HG02763 (cell line): ENCODE measurements around the gene RAB44.
"Not testable (repeated sequence)": the region's sequence is repeated elsewhere in the genome, so short reads cannot be mapped to it uniquely, and the experiment has no call there.

Source experiments
- ATAC-seq: cut with Tn5 transposase; IDR thresholded peaks from one replicate; pipeline ENCODE4 v1.9.1; 2021; ENCODE audit warnings: mild to moderate bottlenecking, moderate library complexity; ENCODE audit not compliant: unreplicated experiment

RAB44 gene

DNA sequence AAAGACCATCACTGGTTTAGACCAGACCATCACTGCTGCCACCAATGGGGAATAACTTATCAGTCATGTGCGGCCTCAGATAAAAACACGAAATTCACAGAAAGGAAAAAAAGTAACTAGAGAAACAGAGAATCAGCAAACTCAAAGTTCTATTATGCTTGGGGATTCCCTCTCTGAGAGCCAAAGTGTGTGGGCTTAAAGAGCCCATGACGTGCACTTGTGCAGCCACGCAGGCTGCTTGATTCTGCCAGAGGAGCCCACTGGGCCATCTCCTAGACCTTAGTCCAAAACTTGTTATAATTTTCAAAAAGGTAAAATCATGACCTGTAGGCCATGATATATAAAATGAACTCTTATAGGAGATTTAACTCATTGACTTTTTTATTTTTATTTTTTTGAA, 15.2 kb downstream of the RAB44 start:
- ATAC-seq = no peak

DNA sequence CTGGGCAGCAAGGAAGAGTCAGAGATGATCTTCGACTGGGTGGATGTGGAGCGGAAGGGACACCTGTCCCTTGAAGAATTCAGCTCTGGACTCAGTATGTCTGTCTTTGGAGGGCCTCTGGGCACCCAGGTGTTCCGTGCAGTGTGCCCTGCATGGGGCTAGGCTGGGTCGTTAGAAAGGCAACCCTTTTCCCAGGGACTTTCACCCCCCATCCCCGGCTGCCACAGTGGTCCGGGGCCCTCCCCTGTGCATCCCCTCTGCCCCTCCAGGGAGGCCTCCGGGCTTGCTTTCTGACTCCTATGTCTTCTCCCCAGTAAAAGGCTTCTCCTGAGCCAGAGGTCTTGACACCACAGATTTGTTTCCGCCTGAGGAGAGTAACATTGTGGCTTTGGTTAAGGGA, 16.2 kb downstream of the RAB44 start:
- no peak for ATAC-seq

DNA sequence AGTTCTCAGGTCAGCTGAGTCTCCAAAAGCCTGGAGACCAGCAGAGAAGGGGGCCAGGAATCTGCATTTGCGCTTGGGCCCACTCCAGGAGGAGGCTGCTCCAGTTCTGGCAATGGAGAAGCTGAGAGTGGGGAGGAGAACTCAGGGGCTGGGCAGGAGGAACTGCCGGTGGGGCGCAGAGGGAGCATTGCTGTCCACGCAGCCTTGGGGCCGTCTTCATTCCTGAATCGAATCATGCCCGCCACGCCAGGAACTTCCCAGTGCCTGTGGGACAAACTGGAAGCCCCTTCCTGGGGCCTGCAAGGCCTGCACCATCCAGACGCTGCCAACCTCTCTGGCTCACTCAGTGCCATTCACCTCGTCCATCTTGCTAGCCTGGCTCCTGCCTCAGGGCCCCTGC, 16.9 kb downstream of the RAB44 start:
- ATAC-seq = no peak

DNA sequence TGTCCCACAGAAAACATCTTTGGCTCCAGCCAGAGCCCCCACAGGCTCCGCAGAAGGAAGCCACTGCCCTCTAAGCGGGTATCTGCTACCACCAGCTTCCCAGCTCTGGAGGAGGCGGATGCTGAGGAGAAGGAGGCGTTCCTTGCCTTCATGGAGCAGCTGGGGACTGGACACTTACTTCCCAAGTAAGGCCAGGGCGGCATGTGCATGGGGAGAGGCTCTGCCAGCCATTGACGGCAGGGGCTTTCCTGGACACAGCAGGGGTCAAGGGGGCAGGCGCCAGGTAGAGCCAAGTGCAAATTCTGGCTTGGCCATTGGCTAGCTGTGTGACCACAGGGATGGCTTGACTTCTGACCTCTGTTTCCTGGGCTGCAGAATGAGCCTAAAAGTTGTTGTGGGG, 17.8 kb downstream of the RAB44 start:
- ATAC-seq = no peak

DNA sequence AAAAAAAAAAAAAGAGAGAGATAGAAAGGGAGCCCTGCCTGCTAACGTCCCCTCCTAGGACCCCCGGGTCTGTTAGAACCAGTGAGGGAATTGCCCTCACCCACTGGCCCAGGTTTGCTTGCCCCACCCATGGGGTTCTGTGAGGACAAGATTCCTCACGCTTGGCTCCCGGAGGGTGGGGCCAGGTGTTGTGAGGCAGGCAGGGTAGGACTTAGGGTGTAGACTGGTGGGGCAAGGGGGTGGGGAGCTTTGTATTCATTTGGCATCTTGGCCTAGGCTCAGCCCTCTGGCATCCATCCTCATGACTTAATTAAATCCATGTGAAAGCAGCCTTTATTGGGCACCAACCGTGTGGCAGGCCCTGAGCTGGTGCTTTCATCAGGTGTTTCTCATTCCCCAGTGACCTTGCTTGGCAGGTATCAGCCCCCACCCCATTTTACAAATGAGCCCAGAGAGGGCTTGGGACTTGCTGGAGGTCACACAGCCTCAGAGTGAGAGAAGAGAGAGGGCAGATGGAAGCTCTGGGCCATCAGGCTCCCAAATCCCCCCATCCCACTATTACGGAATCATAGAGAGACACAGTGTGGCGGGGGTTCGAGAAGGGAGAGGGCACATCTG, 19.0 kb downstream of the RAB44 start:
- no peak for ATAC-seq

DNA sequence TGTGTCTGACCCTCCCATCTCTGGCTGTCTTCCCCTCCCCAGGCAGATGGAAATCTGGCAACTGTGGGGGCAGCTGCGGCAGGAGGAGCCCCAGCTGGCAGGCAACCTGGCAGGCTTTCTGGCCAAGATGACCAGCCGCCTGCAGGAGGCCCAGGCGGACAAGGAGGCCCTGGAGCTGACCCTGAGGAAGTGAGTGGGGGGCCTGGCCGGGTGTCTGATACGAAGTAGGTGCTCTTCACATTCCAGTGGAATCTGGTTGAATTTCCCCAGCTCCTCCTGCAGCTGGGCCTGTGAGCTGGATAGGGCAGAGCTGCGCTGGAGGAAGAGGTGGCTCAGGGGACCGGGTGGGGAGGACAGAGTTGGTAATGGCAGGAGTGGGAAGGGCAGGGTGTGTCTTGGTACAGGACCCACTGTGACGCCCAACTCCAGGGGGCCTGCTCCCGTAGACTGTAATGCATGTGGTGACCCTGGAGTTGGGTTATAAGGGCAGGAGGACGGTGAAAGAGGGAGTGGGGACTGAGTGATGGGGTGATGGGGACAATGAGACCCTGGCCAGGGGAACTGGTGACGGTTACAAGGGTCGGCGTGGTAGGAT, 19.7 kb downstream of the RAB44 start:
- ATAC-seq = no peak

DNA sequence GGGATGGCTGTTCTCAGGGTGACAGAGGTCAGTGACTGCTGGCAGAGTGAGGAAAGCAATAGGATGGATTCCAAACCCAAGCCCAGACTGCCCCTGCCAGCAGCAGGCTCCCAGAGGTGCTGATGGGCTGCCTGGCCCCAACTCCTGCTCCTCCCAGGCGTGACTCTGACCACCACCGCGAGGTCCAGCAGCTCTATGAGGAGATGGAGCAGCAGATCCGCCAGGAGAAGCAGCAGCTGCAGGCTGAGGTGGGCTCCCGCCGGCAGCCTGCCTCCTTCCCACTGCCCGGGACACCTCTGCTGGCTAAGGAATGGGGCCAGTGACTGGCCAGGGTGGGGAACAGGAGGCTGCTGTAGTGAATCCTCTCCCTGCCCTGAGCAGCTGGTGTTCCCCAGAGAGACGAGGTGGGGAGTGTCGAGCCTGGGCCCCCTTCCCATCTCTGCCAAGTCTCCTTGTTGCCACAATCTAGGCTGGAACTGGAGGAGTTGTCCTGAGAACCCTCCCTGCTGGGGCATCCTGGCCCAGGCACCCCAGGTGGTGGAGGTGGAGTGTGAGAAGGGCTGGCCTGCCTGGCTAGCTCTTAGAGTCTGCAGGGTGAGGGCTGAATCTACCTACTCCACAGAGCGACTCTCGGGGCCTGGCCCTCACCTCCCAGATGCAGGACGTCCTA, 20.4 kb downstream of the RAB44 start:
- ATAC-seq = no peak

DNA sequence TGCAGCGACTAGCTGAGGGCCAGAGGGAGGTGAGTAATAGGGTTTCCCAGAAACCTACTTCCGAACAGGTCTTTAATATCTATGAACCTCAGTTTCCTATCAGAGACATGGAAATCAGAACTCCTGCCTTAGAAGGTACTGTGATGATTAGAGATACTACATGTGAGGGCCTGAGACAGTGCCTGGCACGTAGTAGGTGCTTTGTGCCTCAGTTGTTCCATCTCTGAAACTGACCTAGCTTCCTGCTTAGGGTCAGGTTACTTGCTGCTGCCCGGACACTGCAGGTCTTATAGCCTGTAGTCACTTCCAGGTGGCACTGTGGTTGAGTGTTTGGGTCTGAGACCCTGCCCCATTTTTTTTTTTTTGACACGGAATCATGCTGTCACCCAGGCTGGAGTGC, 20.9 kb downstream of the RAB44 start:
- ATAC-seq = no peak

DNA sequence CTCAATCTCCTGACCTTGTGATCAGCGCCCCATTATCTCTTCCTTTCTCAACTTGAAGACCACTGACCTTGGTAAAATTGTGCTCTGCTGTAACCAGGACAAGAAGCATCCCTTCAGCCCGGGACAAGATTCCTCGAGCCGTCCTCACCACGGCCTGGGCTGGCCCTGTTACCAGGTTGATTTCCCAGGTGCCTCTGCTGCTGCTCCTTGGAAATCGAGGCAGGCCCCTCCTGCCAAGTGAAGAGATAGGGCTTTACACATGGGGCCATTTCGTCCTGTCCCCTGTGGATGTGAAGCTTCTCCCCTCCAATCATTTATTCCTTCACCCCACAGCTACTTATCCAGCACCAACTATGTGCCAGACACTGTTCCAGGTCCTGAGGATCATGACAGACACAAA, 21.5 kb downstream of the RAB44 start:
- ATAC-seq = no peak

DNA sequence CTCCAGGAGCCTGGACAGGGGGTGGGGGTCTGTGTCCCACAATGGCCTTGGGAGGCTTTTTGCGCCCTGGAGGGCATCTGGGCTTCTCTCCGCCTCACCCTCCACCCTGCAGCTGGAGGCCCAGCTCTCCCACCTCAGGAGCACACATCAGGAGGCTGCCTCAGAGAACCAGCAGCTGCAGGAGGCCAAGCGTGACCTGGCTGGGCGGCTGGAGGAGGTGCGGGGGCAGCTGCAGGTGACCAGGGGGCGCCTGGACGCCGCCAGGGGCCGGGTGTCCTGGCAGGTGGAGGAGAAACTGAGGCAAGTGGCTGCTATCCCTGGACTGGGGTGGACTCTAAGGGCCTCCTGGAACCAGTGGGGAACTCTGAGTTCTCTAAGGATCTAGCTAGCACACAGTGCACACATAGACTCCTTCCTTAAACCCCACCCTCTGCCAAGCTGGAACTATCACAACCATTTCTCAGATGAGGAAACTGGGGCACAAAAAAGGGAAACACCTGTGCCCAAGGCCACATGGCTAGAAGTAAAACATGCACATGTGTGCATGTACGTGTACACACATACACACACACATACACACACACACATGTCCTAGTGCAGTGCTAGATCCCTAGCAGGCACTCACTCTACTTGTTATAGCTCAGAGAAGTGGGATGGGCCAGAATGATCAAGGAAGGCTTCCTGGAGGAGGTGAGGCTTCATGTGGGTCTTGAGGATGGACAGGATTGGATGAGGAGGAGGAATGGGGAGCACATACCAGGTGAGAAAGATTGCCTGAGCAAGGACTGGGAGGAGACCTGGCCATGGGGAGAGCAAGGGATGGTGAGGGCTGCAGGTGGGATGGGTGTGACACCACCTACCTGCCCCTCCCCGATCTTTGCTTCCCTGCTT, 22.9 kb downstream of the RAB44 start:
- no peak for ATAC-seq

DNA sequence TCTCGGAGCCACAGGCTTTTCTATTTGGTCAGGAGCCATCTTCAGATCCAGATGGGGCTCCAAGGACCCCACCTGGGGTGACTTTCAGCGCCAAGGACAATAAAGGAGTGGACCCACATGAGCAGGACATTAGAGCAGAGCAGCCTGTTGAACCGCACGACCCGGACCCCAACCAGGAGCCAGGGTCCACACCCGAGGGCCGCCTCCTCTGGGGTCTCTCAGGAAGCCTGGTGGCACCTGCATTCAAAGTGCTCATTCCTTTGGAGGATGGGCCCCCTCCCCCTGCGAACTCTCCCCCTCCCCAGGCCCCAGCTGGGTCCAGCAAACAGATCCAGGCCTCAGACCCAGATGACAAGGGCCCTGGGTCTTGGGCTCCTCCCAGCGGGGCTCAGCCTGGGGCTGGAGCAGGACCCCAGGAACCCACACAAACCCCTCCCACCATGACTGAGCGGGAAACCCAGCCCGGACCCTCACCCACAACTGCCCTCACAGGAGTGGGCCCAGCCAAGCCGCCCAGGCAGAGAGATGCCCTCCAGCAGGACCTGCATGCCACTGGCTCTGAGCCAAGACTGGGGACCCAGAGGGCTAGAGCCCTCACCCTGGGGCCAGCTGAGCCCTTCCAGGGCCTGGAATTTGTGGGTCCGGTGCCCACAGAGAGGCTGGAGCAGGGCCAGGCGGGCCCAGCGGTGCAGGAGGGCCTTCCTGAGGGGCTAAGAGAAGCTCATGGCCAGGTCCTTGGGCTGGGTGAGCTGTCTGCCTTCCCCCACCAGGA, 23.9 kb downstream of the RAB44 start:
- no peak for ATAC-seq

DNA sequence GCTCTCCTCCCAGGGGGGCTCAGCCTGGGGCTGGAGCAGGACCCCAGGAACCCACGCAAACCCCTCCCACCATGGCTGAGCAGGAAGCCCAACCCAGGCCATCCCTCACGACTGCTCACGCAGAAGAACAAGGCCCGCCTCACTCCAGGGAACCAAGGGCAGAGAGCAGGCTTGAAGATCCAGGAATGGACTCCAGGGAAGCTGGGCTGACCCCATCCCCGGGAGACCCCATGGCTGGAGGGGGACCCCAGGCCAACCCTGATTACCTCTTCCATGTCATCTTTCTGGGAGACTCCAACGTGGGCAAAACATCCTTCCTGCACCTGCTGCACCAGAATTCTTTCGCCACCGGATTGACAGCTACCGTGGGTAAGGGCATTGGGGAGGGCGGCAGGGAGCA, 24.7 kb downstream of the RAB44 start:
- no peak for ATAC-seq

DNA sequence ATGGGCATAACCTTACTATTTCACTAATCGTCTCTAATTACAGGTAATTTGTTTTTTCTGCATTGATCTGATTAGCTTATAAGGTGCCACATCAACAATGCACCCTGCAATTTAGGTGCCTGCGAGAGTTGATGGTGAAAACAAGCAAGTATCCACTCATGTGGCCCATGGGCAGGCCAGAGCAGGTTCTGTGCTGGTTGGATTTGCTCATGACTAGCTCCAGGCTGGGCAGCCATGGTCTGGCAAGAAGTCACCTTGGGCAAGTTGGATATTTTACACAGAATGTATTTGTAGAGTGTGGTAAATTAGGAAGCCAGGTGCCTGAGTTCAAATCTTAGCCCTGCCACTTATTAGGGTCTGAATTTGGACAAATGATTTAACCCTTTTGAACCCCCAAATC, 25.3 kb downstream of the RAB44 start:
- no peak for ATAC-seq

DNA sequence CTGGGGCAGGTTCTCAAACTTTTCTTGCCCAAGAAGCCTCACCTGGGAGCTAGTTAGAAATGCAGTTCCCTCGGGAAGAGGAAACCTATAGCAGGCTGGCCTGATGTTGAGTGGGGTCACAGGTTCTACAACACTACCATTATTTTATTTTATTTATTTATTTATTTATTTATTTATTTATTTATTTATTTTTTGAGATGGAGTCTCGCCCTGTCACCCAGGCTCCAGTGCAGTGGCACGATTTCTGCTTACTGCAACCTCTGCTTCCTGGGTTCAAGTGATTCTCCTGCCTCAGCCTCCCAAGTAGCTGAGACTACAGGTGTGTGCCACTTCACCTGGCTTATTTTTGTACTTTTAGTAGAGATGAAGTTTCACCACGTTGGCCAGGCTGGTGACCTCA, 26.4 kb downstream of the RAB44 start:
- not testable (repeated sequence) for ATAC-seq

DNA sequence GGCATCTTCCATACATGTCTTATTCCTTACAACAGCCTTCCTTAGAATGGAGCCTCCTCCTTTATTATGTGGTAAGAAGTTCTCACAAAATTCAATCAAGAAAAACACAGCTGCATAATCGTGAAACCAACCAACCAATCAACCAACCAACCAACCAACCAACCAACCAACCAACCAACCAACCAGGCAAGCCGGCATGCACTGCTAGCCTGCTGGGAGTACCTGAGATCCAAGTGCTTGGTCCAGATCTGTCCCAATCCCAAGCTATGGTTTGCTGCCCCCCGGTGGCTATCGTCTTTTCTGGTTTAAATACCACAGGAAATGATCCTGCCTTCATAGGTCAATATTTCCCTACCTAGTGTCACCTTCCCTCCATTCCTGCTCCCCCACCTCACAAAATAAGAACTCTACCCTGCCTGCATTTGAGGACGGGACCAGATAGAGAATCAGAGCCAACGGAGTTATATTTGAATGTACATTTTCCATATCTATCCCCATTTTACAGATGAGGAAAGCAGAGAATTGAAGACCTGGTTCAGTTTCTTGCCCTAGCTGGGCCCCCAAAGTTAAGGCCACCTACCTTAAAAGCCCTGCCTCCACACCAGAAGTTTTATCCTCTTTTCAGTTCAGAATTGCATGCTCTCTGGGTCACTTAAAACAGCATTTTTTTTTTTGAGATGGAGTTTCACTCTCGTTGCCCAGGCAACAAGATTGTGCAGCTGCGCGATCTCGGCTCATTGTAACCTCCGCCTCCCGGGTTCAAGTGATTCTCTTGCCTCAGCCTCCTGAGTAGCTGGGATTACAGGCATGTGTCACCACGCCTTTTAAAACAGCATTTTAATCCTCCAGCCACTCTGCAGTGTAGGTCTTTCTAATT, 27.1 kb downstream of the RAB44 start:
- no peak for ATAC-seq

DNA sequence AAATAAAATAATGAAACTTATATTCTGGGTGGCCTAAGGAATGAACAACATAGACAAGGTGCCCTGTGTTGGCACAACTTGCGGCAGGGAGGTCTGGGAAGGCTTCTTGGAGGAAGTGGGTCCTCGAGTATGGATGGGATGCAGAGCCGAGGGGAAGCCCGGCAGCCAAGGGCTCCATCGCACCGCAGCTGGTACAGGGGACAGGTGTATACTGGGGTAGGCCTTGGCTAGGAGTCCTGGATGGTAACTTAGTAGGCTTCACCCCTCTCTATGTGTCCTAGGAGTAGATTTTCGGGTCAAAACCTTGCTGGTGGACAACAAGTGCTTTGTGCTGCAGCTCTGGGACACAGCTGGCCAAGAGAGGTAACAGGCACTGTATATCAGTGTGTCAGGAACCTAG, 28.0 kb downstream of the RAB44 start:
- no peak for ATAC-seq

DNA sequence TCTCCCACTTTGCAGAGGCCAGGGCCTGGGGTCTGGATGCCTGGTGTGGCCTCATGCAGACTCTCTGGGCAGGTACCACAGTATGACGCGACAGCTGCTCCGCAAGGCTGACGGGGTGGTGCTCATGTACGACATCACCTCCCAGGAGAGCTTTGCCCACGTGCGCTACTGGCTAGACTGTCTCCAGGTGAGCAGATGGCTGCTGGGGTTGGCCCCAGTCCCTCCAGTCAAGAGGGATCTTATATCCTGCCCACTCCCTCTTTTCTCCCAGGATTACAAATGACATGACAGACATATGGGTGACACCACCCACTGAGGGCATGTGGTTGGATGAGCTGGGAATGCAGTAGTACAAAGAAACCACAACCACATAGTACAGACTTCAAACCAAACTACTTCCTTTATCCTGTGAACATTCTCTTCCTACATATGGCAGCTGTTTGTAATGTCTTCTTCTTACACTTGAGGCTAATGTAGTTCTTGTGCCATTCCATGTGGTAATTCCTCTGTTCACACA, 29.9 kb downstream of the RAB44 start:
- ATAC-seq = no peak

DNA sequence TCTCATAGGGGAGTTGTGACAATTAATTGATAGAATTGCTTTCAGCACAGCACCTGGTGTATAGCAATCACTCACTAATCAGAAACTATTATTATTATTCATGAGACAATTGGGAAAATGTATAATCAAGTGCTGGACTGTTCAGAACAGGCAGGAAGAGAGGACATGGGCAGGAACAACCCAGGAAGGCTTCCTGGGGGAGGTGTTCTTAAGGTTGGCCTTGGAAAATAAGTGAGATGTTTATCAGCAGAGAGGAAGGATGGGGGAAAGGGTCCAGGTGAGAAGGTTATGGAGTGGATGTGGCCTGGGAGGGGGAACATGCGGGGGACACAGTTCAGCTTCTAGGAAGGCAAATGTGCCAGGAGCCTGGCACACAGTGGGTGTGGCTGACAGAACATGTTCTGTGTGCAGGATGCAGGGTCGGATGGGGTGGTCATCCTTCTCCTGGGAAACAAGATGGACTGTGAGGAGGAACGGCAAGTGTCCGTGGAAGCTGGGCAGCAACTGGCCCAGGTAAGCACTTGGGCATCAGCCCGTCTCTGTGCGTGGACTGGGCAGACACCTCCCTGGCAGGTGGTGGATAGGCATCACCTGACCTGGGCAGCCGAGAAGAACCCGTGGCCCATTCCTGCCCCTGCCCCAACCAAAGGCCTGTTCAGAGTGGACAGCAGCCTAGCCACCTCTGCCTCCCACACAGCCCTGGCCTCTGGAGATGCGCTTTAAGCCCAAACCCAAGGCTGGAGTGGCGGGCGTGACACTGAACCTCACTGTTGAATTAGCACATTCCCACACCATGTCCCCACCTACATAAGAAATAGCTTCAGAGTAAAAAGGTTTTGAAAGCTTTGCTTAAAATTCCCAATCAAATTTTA, 30.9 kb downstream of the RAB44 start:
- no peak for ATAC-seq

DNA sequence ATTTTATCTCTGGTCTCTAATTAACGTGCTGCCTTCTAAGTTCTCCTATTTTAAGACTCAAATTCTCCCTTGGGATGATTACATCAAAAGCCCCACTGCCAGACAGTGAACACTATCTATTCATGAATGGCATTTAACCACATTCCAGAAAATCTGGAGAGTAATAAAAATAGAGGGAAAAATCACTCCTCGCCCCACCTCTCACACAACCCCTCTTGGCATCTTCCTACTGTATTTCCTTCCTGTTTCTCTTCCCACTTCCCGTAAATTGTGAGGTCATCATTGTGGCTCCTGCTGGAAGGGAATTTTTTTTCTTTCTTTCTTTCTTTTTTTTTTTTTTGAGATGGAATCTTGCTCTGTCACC, 31.5 kb downstream of the RAB44 start:
- ATAC-seq = no peak
